ENCODE measurements around the gene TANGO2. TPM values are rescaled to one million over a fixed set of nuclear protein-coding genes. Genes with fewer than 3 reads are reported as not detected.

TANGO2 gene
- total RNA-seq, 1 donor from 2014 or later: 20.9 TPM

DNA sequence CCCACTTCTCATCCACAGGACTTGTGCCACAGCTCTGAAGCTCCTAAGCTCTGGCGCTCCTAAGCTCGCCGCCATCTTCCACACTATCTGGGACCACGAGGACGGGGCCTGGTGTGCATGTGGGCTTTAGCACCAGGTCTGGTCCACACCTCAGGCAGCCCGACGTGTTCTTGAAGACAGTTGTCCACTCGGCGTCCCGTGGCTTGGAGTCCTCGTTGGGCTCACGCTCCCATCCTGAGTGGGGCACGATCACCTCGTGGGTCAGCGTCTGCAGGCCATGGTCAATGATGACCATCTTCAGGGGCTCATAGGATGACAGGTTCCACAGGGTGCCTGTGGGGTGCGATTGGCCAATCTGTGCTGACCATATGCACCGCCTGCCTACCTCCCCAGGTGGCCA is 42.2 kb upstream of the TANGO2 start:
- Histone ChIP-seq H3K36me3 (ENCODE audit: control insufficient read depth, insufficient read depth, low read length) (no peaks in the 10 kb centered on the region), H3K4me3 (ENCODE audit: low read depth, low read length) (no peak overlapping the region), H3K27me3 (ENCODE audit: control insufficient read depth, insufficient read depth, low read length) (no peaks in the 10 kb centered on the region)
- TF ChIP-seq, protein P1, sequence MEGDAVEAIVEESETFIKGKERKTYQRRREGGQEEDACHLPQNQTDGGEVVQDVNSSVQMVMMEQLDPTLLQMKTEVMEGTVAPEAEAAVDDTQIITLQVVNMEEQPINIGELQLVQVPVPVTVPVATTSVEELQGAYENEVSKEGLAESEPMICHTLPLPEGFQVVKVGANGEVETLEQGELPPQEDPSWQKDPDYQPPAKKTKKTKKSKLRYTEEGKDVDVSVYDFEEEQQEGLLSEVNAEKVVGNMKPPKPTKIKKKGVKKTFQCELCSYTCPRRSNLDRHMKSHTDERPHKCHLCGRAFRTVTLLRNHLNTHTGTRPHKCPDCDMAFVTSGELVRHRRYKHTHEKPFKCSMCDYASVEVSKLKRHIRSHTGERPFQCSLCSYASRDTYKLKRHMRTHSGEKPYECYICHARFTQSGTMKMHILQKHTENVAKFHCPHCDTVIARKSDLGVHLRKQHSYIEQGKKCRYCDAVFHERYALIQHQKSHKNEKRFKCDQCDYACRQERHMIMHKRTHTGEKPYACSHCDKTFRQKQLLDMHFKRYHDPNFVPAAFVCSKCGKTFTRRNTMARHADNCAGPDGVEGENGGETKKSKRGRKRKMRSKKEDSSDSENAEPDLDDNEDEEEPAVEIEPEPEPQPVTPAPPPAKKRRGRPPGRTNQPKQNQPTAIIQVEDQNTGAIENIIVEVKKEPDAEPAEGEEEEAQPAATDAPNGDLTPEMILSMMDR (IDR thresholded peaks at IDR 0.05; ENCODE audit: insufficient read depth, low read length, poor library complexity, severe bottlenecking): no peak
- no peak for DNase-seq (ENCODE audit: low read depth)

DNA sequence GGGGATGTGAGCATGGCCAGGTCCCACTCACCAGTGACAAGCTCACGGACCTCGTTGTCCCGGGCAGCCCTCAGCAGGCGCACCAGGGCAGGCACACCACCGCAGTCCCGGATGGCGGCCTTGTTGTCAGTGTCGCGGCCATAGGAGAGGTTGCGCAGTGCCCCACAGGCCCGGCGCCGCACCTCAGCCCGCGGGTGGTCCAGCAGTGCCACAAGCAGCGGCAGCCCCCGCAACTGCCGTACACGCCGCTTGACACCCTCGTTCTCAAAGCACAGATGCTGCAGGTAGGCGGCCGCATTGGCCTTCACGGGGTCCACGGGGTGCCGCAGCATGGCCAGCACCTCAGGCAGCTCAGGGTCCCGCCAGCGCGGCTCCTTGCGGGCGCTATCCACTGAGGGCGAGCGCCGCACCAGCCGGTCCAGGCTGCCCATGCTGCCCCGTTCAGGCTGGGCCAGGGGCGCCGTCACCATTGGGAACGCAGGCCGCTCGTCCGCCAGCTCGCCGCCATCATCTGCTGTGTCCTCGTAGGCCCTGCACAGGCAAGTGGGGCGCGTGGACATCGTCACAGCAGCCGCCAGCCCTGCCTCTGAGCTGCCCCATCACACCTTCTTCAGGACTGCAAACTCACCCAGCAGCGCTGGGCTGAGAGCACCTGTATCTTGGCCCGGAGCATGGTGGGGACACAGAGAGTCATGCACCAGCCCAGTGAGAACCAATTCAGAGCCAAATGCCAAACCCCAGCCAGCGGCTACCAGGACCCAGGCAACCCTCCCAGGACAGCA is 41.0 kb upstream of the TANGO2 start:
- no peak for DNase-seq (ENCODE audit: low read depth)
- TF ChIP-seq, protein P1 (IDR thresholded peaks at IDR 0.05; ENCODE audit: insufficient read depth, low read length, poor library complexity, severe bottlenecking): no peak
- Histone ChIP-seq H3K36me3 (ENCODE audit: control insufficient read depth, insufficient read depth, low read length) (no peaks in the 10 kb centered on the region), H3K27me3 (ENCODE audit: control insufficient read depth, insufficient read depth, low read length) (no peaks in the 10 kb centered on the region), H3K4me3 (ENCODE audit: low read depth, low read length) (no peak overlapping the region)

DNA sequence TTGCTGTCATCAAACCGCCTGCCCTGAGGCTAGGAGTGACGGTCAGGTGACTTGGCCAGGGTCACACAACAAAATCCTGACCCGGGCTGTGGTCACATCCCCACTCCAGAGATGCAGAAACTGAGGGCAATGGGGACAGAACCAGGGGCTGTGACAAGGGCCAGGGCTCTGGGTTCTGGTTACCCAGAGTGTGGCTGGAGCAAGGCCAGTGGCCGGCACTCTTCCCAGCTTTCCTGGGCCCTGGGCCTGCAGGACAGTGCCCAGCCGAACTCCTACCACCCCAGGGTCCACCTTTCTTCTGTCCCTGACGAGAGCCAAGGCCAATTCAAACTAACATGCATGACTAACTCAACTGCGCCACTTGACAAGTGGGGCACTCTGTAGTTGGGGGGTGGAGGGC is 40.1 kb upstream of the TANGO2 start:
- TF ChIP-seq, protein P1 (IDR thresholded peaks at IDR 0.05; ENCODE audit: insufficient read depth, low read length, poor library complexity, severe bottlenecking): no peak
- Histone ChIP-seq H3K27me3 (ENCODE audit: control insufficient read depth, insufficient read depth, low read length) (no peaks in the 10 kb centered on the region), H3K4me3 (ENCODE audit: low read depth, low read length) (no peak overlapping the region), H3K36me3 (ENCODE audit: control insufficient read depth, insufficient read depth, low read length) (no peaks in the 10 kb centered on the region)
- no peak for DNase-seq (ENCODE audit: low read depth)

DNA sequence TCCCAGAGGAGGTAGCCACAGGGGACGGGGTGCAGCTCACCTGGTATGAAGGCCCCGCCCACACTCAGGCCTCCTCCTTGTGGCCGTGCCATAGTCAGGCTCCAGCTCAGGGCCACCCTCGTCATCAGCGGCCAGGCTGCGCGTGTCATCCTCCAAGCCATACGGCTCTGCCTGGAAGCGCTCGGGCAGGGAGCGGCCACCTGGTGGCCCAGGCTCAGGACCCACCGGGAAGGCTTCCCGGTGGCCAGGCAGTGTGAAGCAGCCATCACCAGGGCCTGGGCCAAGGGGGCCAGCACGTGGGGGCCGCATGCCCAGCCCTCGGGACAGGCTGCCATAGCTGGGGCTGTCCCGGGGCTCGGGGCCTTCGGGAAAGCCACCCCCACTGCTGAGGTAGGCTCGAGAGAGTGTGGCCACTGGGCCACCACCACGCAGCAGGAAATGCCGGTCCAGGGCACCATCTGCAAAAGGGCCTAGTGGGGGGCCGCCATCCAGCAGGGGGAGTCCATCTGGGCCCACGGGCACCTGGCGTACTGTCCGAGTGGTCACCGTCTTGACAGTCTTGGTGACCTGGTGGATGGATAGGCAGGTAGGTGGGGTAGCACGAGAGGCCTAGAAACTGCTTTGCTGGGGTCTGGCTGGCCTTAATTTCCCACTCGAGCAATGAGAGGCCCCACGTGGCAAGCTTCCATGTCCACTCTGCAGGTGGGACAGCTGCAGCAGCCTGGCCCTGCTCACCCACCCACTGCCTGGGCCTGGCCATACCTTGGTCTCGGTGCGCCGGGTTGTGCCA is 39.5 kb upstream of the TANGO2 start:
- TF ChIP-seq, protein P1 (IDR thresholded peaks at IDR 0.05; ENCODE audit: insufficient read depth, low read length, poor library complexity, severe bottlenecking): no peak
- Histone ChIP-seq H3K4me3 (ENCODE audit: low read depth, low read length) (no peak overlapping the region), H3K27me3 (ENCODE audit: control insufficient read depth, insufficient read depth, low read length) (no peaks in the 10 kb centered on the region), H3K36me3 (ENCODE audit: control insufficient read depth, insufficient read depth, low read length) (no peaks in the 10 kb centered on the region)
- DNase-seq (ENCODE audit: low read depth): no peak

DNA sequence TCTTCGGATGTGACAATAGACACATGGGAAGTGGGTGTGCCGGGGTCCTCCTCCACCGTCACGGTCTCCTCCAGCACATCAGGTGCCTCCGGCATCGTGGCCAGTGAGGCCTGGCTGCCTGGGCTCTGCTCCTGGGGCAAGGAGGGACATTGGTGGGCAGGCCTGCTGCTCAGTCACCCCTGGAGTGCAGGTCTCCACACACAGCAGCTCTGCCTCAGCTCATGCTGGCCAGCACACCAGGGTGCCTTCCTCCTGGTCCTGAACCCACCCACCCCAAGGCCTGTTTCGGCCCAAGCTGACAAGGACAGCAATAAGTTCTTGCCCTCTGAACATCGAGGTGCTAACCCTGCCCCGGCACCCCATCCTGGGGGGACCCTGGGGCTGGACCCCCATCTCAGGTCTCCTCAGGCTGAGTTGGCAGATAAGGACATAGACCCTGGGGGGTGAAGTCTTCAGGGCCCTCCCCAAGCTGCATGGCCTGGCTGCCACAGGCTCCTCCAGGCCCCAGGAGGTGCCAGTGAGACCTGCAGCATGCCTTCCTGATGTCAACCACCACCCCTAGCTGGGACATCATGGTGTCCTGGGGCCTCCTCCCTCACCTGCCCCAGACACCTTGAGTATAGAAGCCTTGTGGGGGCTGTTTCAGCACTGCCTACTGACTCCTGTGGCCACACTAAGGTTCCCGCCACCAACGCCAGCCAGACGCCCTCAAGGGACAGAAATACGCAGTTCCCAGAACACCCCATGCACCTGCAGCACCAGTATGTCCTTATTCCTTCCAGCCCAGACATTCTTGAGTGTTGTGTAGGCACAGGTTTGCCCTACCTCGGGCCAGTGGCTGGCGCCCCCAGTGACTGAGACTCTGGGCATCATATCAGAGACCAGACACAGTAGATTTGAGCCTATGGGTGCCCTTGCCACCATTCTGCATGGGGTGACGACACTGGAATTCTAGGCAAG is 38.7 kb upstream of the TANGO2 start:
- H3K27me3 ChIP-seq (ENCODE audit: control insufficient read depth, insufficient read depth, low read length): no peaks in the 10 kb centered on the region
- TF ChIP-seq, protein P1 (IDR thresholded peaks at IDR 0.05; ENCODE audit: insufficient read depth, low read length, poor library complexity, severe bottlenecking): no peak
- no peak for DNase-seq (ENCODE audit: low read depth)
- H3K4me3 ChIP-seq (ENCODE audit: low read depth, low read length): no peak overlapping the region
- H3K36me3 ChIP-seq (ENCODE audit: control insufficient read depth, insufficient read depth, low read length): no peaks in the 10 kb centered on the region
